Central memory CD8-positive, alpha-beta T cell (primary cell): ENCODE results near the gene DNLZ.

Source experiments
- ATAC-seq: fragments of 150-1000 bp; cut with Tn5 transposase; replicated peaks from 2 replicates; pipeline ENCODE4 v1.10.0; 2022; ENCODE audit warnings: mild to moderate bottlenecking, moderate FRiP score, moderate number of reproducible peaks; ENCODE audit not compliant: poor library complexity, severe bottlenecking; ENCODE audit errors: extremely low read depth
- DNase-seq, 2 donors: peaks; one replicate each; pipeline ENCODE4 v3.0.0; 2021; ENCODE audit warnings: low spot score in 2 of 2
- H3K27ac Mint-ChIP-seq: one replicate; pipeline ENCODE4 v1.8.0; 2022; ENCODE audit warnings: low read depth, mild to moderate bottlenecking, moderate library complexity, mixed read lengths
- H3K27me3 Mint-ChIP-seq: one replicate; pipeline ENCODE4 v1.8.0; 2022; ENCODE audit warnings: mixed read lengths
- H3K36me3 Mint-ChIP-seq: one replicate; pipeline ENCODE4 v1.8.0; 2022; ENCODE audit warnings: mild to moderate bottlenecking, moderate library complexity, mixed read lengths; ENCODE audit not compliant: insufficient read depth
- H3K4me1 Mint-ChIP-seq: one replicate; pipeline ENCODE4 v1.8.0; 2022; ENCODE audit warnings: mixed read lengths
- H3K4me3 Mint-ChIP-seq: one replicate; pipeline ENCODE4 v1.8.0; 2022; ENCODE audit warnings: mild to moderate bottlenecking, moderate library complexity, mixed read lengths
- H3K9me3 Mint-ChIP-seq: one replicate; pipeline ENCODE4 v1.8.0; 2022; ENCODE audit warnings: mixed read lengths

Gene DNLZ

DNA sequence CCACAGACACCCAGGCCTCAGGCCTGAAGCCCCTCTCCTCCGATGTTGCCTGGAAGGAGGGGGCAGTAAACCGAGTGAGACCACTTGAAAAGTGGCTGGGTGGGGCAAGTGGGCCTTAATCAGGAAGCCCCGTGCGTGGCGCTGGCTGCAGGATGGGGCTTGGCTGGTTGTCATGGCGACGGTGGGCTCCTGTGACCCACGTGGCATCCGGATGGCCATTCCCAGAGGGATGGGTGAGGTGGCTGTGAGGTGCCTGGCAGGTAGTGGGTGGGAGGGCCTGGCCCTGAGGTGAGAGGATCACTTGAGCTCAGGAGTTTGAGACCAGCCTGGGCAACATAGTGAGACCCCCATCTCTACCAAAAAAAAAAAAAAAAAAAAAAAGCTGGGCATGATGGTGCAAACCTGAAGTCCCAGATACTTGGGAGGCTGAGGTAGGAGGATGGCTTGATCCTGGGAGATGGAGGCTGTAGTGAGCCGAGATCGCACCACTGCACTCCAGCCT is 31.0 kb downstream of the DNLZ start:
- DNase-seq, result no peak
- Mint-ChIP-seq H3K4me1 (no peaks in the 10 kb centered on the region), H3K27me3 (no peaks in the 10 kb centered on the region), H3K9me3 (no peaks in the 10 kb centered on the region), H3K27ac (no peak overlapping the region), H3K36me3 (peaks cover 2% of the 10 kb centered on the region), H3K4me3 (no peak overlapping the region)
- ATAC-seq, result no peak

DNA sequence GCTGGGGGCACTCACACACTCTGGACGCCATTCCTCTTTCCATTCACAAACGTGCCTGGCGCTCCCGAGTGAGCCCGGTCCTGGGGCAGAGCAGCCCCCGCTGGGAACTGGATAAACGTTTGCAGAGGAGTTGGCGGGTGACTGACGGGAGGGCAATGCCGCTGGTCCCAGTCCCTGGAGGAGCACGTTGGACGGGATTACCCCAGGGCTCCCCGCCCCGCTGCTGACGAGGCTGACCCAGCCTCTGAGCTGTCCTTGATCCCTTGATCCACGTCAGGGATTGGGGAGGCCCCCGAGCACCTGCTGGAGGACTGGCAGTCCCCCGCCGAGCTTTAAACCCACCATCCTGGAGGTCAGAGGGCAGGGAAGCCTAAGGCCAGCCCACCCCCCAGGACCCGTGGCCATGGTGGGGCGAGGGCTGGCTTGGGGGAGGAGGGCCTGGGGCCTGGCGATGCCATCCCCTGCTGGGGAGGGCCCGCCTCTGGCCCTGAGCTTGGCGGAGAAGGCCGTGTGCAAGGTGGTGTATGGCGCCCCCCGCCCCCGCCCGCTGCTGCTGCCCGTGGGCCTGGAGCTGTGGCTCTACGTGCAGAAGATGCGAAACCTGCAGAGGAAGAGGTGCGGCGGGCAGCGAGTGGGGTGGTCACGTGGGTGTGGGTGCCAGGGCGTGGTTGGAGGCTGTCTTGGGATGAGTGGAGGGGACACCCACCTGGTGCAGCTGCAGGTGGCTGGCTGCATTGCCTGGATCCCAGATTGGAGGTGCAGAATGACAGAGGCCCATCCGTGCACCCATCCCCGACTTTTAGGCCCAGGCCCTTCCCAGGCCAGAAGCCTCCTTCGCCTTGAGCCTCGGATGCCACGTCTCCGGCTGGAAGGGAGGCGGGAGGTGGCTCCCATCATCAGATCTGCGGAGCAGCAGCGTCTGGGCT is 31.7 kb downstream of the DNLZ start:
- Mint-ChIP-seq H3K4me1 (no peaks in the 10 kb centered on the region), H3K36me3 (no peaks in the 10 kb centered on the region), H3K9me3 (no peaks in the 10 kb centered on the region), H3K27me3 (no peaks in the 10 kb centered on the region), H3K27ac (no peak overlapping the region), H3K4me3 (no peak overlapping the region)
- DNase-seq, result no peak
- ATAC-seq, result no peak

DNA sequence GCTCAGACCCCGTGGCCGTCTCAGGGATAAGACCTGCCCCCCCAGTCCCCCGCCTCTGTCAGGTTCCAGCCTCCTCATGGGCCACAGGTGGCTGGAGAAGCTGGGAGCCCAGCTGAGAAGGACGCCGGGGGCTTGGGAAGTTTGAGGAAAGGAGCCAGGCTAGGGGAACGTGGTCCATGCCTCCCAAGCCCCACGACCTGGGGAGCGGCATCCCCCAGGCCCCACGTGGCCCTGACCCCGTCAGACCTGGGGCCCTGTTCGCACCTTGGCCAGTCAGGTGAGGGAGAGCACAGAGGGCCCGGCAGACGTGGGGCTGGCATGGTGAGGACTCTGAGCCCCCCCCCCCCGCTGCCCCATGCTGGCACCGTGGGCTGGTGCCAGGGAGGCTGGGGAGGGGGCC is 32.5 kb downstream of the DNLZ start:
- Mint-ChIP-seq H3K27ac (no peak overlapping the region), H3K9me3 (no peaks in the 10 kb centered on the region), H3K27me3 (no peaks in the 10 kb centered on the region), H3K36me3 (no peaks in the 10 kb centered on the region), H3K4me1 (no peaks in the 10 kb centered on the region), H3K4me3 (no peak overlapping the region)
- DNase-seq, result no peak
- no peak for ATAC-seq

DNA sequence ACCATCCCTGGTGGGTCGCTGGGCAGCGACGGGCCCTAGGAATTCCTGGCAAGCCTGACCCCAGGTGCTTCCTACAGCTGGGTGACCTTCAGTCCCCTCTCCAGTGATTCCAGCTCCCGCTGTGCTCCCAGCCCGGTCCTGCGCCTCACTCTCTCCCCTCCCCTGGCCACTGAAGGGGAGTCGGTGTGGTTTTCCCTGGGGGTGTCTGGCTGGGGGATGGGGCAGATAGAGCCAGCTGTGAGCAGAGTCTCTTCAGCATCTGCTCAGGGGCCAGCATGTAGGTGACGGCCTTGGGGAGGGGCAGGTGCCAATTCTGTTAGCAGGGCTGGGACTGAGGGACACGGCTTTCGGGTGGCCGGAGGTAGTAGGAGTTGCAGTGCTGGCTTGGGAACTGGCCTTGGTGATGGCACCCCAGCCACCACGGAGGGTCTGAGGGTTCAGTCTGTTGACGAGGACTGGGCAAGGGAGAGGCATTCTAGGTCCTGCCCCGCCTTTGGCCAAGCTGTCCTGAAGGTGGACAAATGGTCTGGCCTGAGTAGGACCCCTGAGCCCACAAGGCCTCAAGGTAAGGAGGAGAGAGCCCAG is 33.0 kb downstream of the DNLZ start:
- Mint-ChIP-seq H3K4me1 (no peaks in the 10 kb centered on the region), H3K27ac (no peak overlapping the region), H3K9me3 (no peaks in the 10 kb centered on the region), H3K27me3 (peaks cover 3% of the 10 kb centered on the region), H3K4me3 (no peak overlapping the region), H3K36me3 (no peaks in the 10 kb centered on the region)
- ATAC-seq, result no peak
- DNase-seq, result no peak

GRCh38 chr9:136329636-136330405 is 33.7 kb downstream of the DNLZ start:
- Mint-ChIP-seq H3K27ac (no peak overlapping the region), H3K4me3 (no peak overlapping the region), H3K36me3 (no peaks in the 10 kb centered on the region), H3K27me3 (peaks cover 7% of the 10 kb centered on the region), H3K4me1 (no peaks in the 10 kb centered on the region), H3K9me3 (no peaks in the 10 kb centered on the region)
- no peak for DNase-seq
- ATAC-seq, result no peak

- Mint-ChIP-seq H3K4me3 (no peak overlapping the region), H3K27me3 (peaks cover 7% of the 10 kb centered on the region), H3K4me1 (no peaks in the 10 kb centered on the region), H3K36me3 (no peaks in the 10 kb centered on the region), H3K27ac (no peak overlapping the region), H3K9me3 (no peaks in the 10 kb centered on the region)
- ATAC-seq (no peak), DNase-seq (no peak)
These were observed 34.3 kb downstream of the DNLZ start for GRCh38 chr9:136329211-136329627.

GRCh38 chr9:136328622-136329041 is 34.9 kb downstream of the DNLZ start:
- Mint-ChIP-seq H3K36me3 (no peaks in the 10 kb centered on the region), H3K9me3 (no peaks in the 10 kb centered on the region), H3K4me3 (peak overlapping the region; percentile 8), H3K27ac (no peak overlapping the region), H3K27me3 (peaks cover 7% of the 10 kb centered on the region), H3K4me1 (no peaks in the 10 kb centered on the region)
- DNase-seq, result no peak
- no peak for ATAC-seq

GRCh38 chr9:136328011-136328621 is 35.4 kb downstream of the DNLZ start:
- H3K4me1 Mint-ChIP-seq, result no peaks in the 10 kb centered on the region
- H3K27ac Mint-ChIP-seq, result no peak overlapping the region
- H3K36me3 Mint-ChIP-seq, result no peaks in the 10 kb centered on the region
- DNase-seq (no peak), ATAC-seq (no peak)
- H3K9me3 Mint-ChIP-seq, result no peaks in the 10 kb centered on the region
- H3K4me3 Mint-ChIP-seq, result peak overlapping the region; percentile 8
- peaks cover 7% of the 10 kb centered on the region for H3K27me3 Mint-ChIP-seq

GRCh38 chr9:136327304-136327974 is 36.1 kb downstream of the DNLZ start, which contains the start of gene GPSM1:
Gene GPSM1 (plus strand): TSS chr9:136327539. CDS start chr9:136327696, 157 bp downstream.
- DNase-seq (no peak), ATAC-seq (peak; percentile 20)
- Mint-ChIP-seq H3K4me3 (peak within 1 kb of the TSS; percentile 70), H3K36me3 (no peaks in the 10 kb centered on the region), H3K27me3 (peaks cover 7% of the 10 kb centered on the region), H3K27ac (no peak within 1 kb of the TSS), H3K4me1 (no peaks in the 10 kb centered on the region), H3K9me3 (no peaks in the 10 kb centered on the region)

DNA sequence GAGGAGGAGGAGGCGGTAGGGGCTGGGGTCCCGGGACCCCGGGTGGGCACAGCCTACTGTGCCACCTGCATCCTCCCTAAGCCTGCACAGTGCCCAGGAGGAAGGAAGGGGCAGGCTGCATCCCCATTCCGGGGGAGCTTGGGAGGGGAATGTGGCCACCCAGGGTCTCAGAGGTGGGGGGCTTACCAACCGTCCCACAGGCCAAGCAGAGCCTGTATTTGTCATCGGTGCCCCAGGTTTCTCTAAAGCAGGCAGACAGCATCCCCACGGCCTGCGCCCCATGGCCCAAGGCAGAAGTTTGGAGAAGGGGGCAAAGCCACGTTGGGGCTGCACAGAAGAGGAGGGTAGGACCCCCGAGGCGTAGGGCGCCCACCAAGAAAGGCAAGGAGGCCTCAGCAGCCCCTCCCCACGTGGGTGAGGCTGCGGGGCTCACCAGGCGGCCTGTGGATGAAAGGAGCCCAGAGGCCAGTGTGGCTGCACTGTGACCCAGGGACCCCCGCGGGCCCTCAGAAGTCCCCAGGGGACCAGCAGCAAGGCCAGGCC is 36.7 kb downstream of the DNLZ start:
- no peak overlapping the region for H3K27ac Mint-ChIP-seq
- H3K4me1 Mint-ChIP-seq, result no peaks in the 10 kb centered on the region
- no peaks in the 10 kb centered on the region for H3K9me3 Mint-ChIP-seq
- no peak for DNase-seq
- H3K4me3 Mint-ChIP-seq, result peak overlapping the region; percentile 70
- no peaks in the 10 kb centered on the region for H3K36me3 Mint-ChIP-seq
- peaks cover 7% of the 10 kb centered on the region for H3K27me3 Mint-ChIP-seq
- ATAC-seq, result peak; percentile 16

DNA sequence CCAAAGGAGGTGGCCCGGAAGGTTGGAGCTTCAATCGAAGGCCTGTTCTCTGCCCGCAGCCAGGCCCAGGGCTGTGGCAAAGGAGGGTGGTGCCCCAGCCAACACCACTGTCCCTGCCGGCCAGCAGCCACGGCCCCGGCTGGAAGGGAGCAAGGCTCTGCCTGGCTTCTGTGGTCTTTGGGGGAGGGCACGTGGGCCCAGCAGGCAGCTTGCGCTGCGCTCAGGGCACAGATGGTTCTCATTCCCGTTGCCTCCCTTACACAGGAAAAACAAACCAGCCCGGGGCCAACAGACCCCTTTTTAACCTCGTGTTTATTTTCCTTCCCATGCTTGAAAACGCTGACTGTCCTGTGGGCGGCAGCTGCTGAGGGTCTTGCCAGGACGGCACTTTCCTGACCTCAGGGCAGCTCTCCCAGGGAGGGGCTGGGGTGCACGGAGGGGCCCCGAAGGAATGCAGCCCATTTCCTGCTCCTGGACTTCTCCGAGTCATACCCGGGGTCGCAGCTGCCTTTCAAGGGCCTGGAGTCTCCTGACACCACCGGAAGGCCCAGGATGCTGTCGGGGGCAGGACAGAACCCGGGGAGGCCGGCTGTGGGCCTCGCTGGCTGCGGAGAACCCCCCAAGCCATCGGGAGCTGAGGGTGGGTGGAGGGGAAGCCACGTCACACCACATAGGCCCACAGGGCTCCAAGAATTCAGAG is 37.3 kb downstream of the DNLZ start:
- H3K27ac Mint-ChIP-seq, result no peak overlapping the region

More for the DNA sequence above, 37.3 kb downstream of the DNLZ start:
- ATAC-seq (no peak), DNase-seq (no peak)
- H3K36me3 Mint-ChIP-seq, result no peaks in the 10 kb centered on the region
- peaks cover 7% of the 10 kb centered on the region for H3K27me3 Mint-ChIP-seq
- H3K9me3 Mint-ChIP-seq, result no peaks in the 10 kb centered on the region
- peak overlapping the region; percentile 70 for H3K4me3 Mint-ChIP-seq
- H3K4me1 Mint-ChIP-seq, result no peaks in the 10 kb centered on the region
